Eye (tissue), 1 donor: ENCODE data around the gene GLIPR2.

Experiments
- DNase-seq: peaks from one replicate; pipeline ENCODE4 v3.0.0-alpha.2; 2015

The GLIPR2 gene

GRCh38 chr9:36207546-36208012 lies 71.0 kb downstream of the GLIPR2 start:
- no peak for DNase-seq

GRCh38 chr9:36208521-36209253 lies 72.2 kb downstream of the GLIPR2 start:
- no peak for DNase-seq

- DNase-seq = no peak
These were observed 74.2 kb downstream of the GLIPR2 start for GRCh38 chr9:36210722-36211121.

DNA sequence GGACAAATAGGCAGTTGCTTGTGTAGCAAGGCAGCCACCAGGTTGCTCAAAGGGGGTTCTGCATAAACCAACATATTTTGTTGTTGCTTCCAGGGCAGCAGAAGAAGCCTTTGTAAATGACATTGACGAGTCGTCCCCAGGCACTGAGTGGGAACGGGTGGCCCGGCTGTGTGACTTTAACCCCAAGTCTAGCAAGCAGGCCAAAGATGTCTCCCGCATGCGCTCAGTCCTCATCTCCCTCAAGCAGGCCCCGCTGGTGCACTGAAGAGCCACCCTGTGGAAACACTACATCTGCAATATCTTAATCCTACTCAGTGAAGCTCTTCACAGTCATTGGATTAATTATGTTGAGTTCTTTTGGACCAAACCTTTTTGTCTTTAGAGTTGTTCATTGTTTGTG lies 75.0 kb downstream of the GLIPR2 start:
- DNase-seq = no peak

- DNase-seq = no peak
These were observed 76.9 kb downstream of the GLIPR2 start for GRCh38 chr9:36213387-36213786.
